ENCODE measurements around the gene PALS1.
A peak's percentile ranks its signal among the peaks of the same experiment; 100 is the strongest.

PALS1 gene

DNA sequence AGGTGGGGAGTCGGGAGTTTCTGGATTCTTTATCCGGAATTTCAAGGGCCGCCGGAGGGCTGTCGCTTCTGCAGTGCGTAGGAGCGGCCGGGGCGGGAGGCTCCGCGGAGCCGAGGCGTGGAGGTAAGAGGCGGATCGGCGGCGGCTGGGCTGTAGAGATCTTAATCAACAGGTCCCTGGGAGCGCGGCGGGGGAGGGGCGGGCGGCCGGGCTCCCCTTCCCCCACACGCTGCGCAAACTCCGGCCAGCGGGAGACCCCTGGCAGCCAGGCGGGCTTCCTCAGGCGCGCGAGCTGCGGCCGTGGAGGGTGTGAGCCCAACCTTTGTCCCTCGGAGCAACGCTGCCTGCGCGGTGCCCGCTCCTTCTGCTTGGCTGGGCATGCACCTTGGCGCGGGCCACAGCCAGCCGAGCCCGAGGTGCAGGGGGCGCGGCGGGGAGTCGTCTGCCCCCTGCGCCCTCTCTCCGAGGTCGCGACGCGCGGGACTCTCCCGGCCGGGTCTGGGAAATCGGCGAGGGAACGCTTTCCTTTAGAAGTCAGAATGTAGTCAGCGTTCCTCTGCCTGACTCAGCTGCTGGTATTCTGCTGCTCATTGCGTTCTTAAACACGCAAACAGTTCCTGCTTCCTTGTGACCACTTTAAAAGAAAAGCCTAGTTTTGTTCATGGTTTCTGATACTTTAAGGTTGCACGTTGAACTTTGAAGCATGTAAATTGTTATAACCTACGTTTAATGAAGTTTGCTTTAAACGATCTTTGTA lies at the start of gene PALS1:
PALS1 (plus strand) TSS at position 25 of the 757 bp plus-strand sequence. CDS start 37,736 bp downstream, outside the sequence.
- DNase-seq (ENCODE audit: low spot score) = peak; percentile 60

DNA sequence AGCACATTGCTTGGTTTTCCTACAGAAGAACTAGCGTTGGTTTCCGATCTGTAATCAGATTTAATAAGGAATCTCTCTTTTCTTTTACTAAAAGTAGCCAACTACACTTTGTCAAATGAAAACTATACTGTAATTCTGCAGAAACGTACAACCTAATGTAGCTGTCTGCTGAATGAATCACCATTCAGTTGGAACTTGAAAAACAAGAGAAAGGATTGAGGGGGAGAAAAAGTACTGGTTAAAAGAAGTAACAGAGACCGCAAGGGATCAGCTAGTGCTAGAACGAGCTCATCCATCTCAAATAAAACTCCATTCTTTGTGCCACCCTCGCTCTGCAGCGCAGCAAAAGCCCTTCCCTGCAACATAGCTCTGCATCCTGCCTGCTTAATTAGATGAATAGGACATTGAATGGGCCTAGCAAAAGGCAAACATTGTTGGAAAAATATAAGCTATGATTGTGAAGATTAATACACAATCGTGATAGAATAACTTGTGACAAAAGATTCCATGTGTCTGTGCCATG lies 49.4 kb upstream of the PALS1 start:
- DNase-seq (ENCODE audit: low spot score) = no peak

DNA sequence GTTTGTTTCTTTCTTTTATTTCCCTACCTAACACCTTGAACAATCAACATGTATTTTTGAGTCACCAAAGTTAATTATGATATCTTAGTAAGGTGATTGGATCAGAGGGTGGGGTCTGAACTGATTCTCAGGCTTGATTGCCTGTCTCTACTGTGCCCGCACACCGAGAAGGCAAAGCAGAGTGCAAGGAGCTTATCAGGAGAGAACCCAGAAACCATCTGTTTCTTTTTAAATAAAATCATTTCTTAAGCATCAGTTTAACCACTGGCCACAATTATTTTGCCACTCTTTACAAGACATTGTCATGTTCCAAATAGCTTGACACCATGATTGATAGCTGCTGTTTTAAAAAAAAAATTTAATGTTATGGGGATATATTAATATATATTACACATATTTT lies 48.9 kb upstream of the PALS1 start:
- no peak for DNase-seq (ENCODE audit: low spot score)

DNA sequence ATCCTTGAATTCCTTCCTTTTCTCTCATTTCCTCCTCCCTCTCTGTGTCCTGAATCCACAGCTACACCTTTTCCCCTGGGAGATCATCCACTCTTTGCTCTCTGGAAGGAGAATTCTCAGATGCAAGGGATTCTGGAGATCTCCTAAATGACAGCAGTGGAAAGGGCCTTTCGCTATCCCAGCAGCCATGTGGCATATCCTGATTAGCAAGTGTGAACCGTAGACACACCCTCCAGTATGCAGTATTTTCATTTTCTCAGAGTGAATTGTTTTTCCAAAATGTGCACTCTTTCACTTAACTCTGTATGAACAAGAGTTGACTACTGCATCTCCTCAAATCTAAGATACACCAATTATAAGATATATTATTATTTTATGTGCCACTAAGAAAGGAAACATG lies 46.0 kb upstream of the PALS1 start:
- DNase-seq (ENCODE audit: low spot score) = no peak

DNA sequence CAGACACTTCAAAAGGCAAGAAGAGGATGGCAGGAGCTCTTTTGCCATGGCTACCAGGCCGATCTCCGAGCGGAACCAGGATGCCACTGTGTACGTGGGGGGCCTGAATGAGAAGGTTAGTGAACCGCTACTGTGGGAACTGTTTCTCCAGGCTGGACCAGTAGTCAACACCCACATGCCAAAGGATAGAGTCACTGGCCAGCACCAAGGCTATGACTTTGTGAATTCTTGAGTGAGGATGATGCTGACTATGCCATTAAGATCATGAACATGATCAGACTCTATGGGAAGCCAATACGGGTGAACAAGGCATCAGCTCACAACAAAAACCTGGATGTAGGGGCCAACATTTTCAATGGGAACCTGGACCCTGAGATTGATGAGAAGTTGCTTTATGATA lies 42.2 kb upstream of the PALS1 start:
- DNase-seq (ENCODE audit: low spot score) = no peak

DNA sequence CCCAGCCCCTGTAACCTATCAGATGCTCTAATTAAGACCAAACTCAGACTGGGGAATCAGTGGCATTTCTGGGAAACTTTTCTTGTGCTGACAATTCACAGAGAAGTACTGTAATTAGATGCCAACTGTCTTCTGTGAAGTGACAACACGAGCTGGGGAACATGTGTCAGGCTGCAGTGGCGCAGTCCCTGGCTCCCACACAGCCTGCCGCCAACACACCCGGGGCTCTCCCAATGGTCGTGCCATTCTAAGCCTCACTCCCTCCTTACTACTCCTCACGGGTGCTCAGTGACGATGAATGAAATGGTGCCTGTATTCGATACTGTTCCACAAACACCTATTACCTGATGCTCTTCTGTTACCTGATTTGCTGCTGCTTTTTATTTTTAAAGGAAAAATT lies 33.4 kb upstream of the PALS1 start:
- no peak for DNase-seq (ENCODE audit: low spot score)

DNA sequence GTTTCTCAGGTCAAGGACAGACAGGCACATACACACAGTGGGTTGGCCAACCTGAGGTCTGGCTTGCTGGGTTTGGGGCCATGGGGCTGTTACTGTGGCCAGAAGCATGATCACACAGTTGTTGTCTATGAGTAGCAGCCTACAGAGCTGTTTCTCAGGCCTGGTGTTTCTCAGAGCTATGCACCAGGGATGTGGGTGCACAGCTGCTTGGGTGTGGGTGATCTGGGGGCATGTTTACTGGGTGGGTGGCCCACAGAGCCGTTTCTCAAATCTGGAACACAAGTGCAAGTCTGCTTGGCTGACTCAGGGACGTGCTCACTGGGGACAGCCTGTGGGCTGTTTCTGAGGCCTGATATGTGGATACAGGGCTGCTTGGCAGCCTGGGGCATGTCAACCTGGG lies 23.1 kb upstream of the PALS1 start:
- no peak for DNase-seq (ENCODE audit: low spot score)

DNA sequence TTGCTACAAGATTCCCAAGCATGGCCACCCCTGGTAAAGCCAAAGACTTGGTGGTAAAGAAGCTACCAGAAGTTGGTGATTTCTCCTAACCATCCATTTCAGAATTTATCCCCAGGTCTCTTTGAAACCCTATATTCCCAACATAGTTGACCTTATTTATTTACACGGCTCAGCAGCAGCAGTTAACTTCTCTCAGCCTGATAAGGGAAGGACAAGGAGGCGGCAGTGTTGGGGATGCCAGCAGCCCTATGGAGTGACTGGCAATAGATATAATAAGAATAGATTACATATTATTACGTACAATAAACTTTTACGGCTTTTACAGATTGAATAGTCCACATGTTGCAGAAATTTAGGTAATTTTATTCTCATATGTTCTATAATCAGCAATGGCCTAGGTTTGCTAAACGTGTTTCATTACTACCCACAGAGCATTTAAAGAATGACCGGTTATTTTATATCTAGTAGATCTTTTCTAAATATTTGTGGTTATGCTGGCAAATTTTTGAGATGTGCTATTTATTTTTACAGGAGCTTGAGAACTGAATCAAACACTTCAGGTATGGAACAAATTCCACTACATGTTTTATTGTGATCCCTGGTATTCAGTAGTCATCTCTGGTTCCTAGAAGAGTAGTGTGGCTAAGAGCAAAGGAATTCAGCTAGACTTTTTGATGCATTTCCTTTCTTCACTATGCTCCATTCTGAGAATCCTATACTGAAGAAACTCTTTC lies 19.8 kb upstream of the PALS1 start:
- DNase-seq (ENCODE audit: low spot score) = no peak

DNA sequence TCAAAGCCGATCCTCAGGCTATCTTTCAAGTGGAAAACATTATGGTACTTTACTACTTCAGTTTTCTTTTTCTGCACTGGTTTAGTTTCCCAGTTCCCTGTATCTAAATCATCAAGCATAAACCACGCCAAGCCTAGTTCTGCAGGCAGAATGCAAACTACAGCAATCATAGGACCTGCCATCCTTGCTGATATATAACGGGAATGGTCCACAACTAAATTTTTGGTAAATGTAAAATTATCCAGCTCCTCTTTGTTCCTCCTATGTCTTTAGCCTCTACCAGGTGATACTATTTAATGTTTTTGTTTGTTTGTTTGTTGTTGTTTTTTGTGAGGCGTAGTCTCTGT lies 19.3 kb upstream of the PALS1 start:
- no peak for DNase-seq (ENCODE audit: low spot score)

DNA sequence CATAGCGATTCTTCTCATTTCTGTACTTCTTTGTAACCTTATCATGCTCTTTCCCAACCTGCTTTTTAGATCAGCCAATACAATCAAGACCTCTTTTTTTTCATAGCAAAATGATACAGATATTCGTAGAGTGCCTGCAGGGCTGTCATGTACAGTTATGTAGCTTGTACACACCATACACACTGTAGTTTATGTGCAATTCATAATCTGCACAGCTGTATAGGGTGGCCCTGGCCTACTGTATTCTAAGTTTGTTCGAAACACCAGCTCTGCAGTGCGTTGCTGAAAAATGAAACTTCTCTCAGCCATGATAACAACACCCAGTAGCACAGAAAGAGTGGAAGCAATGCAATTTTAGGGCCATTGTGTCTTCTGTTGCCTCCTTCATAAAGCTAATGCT lies 15.7 kb upstream of the PALS1 start:
- no peak for DNase-seq (ENCODE audit: low spot score)

DNA sequence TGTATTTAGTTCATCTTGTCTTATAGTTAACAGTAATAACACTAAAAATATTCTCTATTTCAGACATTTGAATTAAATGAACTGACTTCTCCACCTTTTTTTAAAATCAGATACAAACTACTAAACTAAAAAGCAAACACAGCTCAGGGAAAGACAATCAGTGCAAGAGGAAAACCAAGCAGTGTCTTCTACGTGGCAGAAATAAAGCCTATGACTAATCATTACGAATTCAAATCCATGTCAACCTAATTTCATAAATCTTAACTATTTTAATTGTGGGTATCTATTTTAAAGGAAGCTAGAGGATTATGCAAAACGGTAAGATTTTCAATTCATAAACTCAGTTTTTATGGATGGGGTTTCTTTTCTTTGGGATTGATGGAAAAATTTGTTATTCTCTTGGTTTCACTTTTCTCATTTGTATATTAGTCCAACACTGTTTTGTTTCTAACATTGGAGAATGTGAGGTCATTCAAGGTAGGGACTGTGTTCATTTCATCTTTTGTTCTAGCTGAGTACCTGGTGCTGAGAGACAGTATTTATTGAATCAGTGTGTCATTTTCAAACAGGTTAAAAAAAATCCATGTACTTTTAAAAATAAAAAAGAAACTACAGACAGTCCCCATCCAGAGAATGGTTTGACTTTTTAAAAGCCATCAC lies 12.8 kb upstream of the PALS1 start:
- DNase-seq (ENCODE audit: low spot score) = no peak

DNA sequence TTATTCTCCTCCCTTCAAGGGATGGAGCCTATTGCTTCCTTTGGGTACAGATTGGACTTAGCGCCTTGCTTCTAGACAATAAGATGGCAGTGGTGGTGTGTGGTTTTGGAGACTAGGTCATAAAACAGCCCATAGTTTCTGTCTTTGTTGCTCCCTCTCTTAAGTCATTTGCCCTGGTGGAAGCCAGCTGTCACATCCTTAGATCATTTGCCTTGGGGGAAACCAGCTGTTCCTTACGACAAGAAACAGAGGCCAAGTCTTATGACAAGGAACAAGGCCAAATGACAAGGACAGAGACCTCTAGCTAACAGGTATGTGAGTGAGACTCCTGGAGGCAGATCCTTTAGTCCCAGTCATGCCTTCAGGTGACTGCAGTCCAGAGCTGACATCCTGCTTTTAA lies 9.2 kb upstream of the PALS1 start:
- no peak for DNase-seq (ENCODE audit: low spot score)

DNA sequence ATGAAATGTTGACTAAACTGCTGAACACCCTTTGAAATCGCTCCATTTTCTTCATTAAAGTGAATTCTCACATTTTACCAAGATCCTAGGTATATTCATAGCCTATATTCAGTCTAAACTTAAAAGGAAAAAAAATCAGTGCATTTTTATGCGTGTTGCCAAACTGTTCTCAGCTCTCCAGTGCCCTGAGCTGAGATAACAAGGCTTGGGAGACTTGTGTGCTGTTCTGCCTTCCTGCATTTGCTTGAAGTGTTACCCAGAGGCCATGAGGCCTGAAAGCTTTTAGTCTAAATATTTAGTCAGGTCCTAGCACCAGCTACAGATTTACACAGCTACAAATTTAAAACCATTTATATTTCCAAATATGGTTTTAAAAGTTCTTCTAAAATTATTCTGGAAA lies 8.6 kb upstream of the PALS1 start:
- DNase-seq (ENCODE audit: low spot score) = no peak

DNA sequence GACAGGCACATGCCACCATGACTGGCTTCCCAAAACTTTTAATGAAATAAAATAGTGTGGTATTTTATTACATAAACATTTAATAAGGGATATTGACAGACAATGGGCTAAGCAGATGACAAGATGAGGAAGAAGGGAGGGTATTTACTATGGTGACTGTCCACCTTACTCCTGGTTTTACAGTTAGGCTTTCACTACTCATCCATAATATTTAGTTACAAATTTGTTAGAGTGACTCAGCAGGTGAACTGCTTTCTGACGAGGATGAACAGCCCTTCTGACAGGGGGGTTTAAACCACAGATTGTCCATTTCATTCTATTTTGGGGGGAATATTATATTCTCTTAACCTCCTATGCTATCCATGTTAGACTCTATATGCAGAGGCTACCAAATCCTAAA lies 3.6 kb upstream of the PALS1 start:
- DNase-seq (ENCODE audit: low spot score) = no peak

DNA sequence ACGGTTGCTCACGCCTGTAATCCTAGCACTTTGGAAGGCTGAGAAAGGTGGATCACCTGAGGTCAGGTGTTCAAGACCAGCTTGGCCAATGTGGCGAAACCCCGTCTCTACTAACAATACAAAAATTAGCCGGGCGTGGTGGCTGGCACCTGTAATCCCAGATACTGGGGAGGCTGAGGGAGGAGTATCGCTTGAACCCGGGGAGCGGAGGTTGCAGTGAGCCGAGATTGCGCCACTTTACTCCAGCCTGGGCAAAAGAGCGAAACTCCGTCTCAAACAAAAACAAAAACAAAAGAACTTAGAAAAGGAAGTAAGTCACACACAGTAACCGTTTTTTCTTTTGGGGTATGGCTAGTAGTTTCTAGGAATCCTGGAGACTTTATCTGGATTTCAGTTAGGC lies 1.7 kb upstream of the PALS1 start:
- no peak for DNase-seq (ENCODE audit: low spot score)

DNA sequence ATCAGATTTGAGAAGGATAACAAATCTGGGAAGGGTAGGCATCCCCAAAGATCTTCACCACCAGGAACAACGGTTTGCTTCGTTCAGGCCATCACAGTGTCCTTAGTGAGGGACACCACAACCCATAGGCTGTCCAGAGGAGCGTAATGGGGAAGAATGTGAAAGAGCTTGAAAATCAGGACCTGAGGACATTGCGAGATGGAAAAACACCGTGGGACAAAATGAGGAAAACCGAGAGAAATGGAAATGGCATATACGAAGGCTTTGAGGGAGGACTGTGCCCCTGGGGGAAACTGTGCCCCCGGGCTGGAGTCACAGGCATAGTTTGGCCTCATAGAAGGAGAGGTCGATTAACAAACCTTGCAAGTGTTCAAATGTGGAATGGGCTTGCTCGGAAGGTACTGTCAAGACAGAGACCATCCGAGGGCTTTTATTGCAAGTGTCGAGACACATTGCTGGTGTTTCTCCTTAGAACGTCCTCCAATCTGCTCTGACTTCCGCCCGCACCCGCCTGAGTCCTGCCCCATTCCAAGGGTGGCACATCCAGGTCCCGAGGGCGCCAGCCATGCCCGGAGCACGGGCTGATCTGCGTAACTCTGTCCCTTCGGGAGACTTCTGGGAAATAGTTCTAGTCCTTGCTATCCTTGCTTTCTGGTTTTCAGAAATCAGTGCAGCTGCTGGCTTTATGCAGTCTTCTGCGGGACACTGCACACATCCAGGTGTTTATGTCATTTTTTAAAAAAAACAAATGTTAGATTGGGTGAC lies 885 bp upstream of the PALS1 start:
- no peak for DNase-seq (ENCODE audit: low spot score)

DNA sequence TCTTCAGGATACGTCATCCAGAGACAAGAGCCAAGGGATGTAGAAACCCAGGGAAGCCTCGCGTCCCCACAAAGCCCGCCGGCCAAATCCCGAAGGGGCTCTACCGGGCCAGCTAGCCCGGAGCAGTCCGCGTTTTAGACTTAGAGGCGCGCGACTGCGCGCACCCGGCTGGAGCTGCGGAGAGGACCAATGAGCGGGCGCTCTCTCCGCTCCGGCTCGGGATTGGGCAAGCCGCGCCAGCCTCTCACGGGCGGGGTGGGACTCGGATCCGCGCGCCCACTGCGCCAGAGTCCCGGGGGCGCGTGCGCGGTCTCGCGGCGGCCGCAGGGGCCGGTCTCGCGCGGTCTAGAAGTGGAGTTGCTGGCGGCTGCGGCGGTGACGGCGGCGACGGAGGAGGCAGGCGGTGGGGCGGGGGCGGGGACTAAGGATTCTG lies 241 bp upstream of the PALS1 start:
- DNase-seq (ENCODE audit: low spot score) = peak; percentile 74

DNA sequence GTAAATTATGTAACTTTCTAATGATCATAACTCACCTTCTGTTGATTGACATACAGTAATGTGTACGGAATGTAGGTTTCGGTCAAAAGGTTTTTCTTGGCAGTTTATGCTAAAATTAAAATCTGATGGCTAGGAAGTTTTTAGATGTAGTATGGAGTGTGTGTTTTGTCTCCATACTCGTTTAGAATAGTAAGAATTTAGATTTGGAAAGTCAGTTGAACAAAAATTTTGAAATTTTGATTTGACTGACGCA lies 859 bp downstream of the PALS1 start:
- no peak for DNase-seq (ENCODE audit: low spot score)

DNA sequence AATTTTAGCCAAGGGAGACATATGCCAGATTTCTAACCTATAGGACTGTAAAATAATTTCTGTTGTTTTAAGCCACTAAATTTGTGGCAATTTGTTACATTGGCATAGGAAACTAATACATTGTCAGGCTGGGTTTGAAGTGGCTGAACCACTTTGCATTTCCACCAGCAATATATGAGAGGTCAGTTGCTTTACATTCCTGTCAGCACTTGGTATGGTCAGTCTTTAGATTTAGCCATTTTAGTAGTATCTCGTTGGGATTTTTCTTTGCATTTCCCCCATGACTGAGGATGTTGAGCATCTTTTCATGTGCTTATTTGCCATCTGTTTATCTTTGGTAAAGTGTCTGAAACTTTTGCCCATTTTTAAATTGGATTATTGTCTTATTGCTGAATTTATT lies 3.9 kb downstream of the PALS1 start:
- DNase-seq (ENCODE audit: low spot score) = no peak

DNA sequence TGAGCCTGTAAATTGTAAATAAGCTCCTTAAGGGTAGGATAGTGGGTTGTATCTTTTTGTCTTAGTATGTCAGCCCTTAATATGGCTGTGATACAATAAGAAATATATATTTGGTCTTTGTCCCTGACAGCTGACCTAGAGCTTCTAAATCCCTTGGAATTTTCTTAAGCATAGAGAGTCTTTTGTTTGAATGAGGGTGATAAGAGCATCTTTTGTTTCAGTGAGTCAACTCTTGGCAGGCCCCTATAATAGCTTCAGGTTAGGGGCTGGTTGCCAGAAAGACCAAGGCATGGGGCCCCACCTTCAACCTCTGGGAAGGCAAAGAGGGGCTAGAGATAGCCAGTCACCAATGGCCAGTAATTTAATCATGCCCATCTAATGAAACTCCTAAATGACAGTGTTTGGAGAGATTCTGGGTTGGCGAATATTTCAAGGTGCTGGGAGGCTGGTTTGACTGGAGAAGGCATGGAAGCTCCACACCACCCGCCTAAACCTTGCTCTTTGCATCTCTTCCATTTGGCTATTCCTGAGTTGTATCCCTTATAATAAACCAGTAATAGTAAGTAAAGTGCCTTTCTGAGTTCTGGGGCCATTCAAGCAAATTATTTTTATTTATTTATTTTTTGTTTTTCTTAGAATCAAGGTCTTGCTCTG lies 10.5 kb downstream of the PALS1 start:
- no peak for DNase-seq (ENCODE audit: low spot score)

DNA sequence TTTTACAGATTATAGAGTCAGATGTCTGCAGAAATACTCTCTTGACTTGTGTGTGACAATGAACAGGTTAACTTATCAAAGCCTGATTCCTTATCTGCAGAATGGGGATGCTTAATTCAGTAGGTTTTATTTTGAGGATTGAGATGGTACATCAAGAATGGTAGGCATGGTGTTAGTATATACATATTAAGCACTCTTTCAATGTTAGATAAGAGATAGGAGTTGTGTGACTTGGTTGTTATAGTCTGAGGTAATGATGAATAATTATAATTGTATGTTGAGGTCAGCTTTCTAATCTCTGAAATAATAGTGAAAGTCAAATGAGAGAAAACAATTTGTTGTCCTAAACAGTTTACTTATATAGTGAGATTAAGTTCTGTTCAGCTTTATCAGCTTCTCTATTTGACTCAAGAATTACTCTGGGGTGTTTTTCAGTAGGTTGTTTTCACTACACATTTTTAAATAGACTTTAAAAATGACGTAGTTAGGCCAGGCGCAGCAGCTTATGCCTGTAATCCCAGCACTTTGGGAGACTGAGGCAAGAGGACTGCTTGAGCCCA lies 11.9 kb downstream of the PALS1 start:
- DNase-seq (ENCODE audit: low spot score) = no peak

DNA sequence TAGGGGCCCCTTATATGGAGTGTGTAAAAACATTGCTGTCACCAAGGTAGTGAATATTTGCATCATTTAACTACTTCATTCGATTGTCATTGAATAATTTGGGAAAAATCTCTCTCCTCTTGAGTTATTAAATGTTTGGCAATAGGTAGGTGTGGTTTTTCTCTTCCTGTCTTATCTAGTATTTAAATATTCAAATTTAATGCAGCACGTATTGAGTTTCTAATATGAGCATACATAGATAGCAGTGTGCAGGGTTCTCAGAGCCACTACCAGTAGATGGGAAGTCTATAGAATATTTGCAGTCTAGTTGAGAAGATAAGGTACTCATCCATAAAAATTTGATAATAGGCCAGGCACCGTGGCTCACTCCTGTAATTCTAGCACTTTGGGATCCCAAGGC lies 16.7 kb downstream of the PALS1 start:
- no peak for DNase-seq (ENCODE audit: low spot score)
